Karpas-422 (cell line): ENCODE measurements around the gene ACOT9. TPM values are rescaled to one million over a fixed set of nuclear protein-coding genes. Genes with fewer than 3 reads are reported as not detected.

Experiments
- DNase-seq: peaks from one replicate; pipeline ENCODE4 v3.0.0-alpha.2; 2015
- H2AFZ ChIP-seq: fragments of 200-600 bp; sonication (generic); 2 replicates; pipeline ENCODE4 v1.6.1; 2014; ENCODE audit warnings: antibody characterized with exemption, low read length, mixed read lengths
- H3K27ac ChIP-seq: fragments of 200-600 bp; sonication (generic); 2 replicates; pipeline ENCODE4 v1.5.1; 2014; ENCODE audit warnings: mild to moderate bottlenecking, low read length, moderate library complexity
- H3K27me3 ChIP-seq: fragments of 200-600 bp; sonication (generic); 2 replicates; pipeline ENCODE4 v1.6.1; 2014; ENCODE audit warnings: low read length, mixed read lengths
- H3K36me3 ChIP-seq: fragments of 200-600 bp; sonication (generic); 2 replicates; pipeline ENCODE4 v1.6.1; 2014; ENCODE audit warnings: low read length, mixed read lengths; ENCODE audit not compliant: insufficient read depth
- H3K4me1 ChIP-seq: fragments of 200-600 bp; sonication (generic); 2 replicates; pipeline ENCODE4 v1.6.1; 2014; ENCODE audit warnings: mild to moderate bottlenecking, low read length, mixed read lengths
- H3K4me2 ChIP-seq: fragments of 200-600 bp; sonication (generic); 2 replicates; pipeline ENCODE4 v1.6.1; 2014; ENCODE audit warnings: low read length, low read depth, mild to moderate bottlenecking; ENCODE audit not compliant: poor library complexity, severe bottlenecking
- H3K4me3 ChIP-seq: fragments of 200-600 bp; sonication (generic); 2 replicates; pipeline ENCODE4 v1.5.1; 2014; ENCODE audit warnings: mild to moderate bottlenecking, antibody characterized with exemption, low read length, mixed read lengths
- H3K79me2 ChIP-seq: fragments of 200-600 bp; sonication (generic); 2 replicates; pipeline ENCODE4 v1.6.1; 2014; ENCODE audit warnings: mild to moderate bottlenecking, low read length, mixed read lengths
- H3K9ac ChIP-seq: fragments of 200-600 bp; sonication (generic); 2 replicates; pipeline ENCODE4 v1.6.0; 2014; ENCODE audit warnings: low read length
- H3K9me2 ChIP-seq: fragments of 200-600 bp; sonication (generic), shearing (Covaris generic); replicated peaks from 2 replicates; pipeline ENCODE4 v1.6.0; 2014; ENCODE audit warnings: mild to moderate bottlenecking, low read length, moderate library complexity; ENCODE audit not compliant: insufficient read depth
- H3K9me3 ChIP-seq: fragments of 300-700, 200-600 bp; sonication (generic); 2 replicates; pipeline ENCODE4 v1.6.1; 2014; ENCODE audit warnings: low read length, mixed read lengths
- H4K20me1 ChIP-seq: fragments of 200-600 bp; sonication (generic); 2 replicates; pipeline ENCODE4 v1.6.1; 2014; ENCODE audit warnings: mild to moderate bottlenecking, antibody characterized with exemption, low read length, low read depth; ENCODE audit not compliant: insufficient read depth
- total RNA-seq: library from RNA; depleted of rRNA; stranded (reverse); fragments of >200 nt; shearing (Covaris generic); gene quantifications from 2 replicates; pipeline ENCODE4 v1.2.3, GENCODE V29; 2014; ENCODE audit warnings: low replicate concordance

The ACOT9 gene
- total RNA-seq, 1 experiment from 2014 or later = 24.6 TPM

DNA sequence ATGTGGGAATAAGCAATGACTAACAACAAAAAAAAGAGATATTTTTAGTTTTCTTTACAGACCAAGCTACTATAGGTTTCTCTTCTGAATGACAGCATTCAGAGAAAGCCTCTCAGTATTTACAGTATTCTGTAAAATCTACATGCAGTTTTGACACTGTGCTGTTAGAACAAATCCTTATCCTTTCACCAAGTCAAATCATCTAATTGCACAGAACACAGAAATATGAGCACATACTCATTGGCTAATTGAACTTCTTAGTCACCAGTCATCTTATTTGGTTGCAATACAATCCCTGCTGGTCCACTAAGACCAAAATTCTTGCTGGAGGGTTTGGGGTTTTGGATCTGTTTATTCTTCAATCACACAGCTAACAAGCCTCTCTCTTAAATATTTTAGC, 5.7 kb downstream of the ACOT9 start:
- no peaks in the 10 kb centered on the region for H3K9me3 ChIP-seq
- no peak overlapping the region for H2AFZ ChIP-seq
- H4K20me1 ChIP-seq = no peaks in the 10 kb centered on the region
- H3K36me3 ChIP-seq = 0 out of 2 replicates have a peak, but pooled peaks cover 5% of the 10 kb centered on the region
- no peaks in the 10 kb centered on the region for H3K27me3 ChIP-seq
- H3K9ac ChIP-seq = no peak overlapping the region
- H3K4me1 ChIP-seq = peaks cover 17% of the 10 kb centered on the region
- no peaks in the 10 kb centered on the region for H3K9me2 ChIP-seq
- H3K79me2 ChIP-seq = peaks cover 65% of the 10 kb centered on the region
- no peak overlapping the region for H3K27ac ChIP-seq
- no peak for DNase-seq
- H3K4me2 ChIP-seq = no peak overlapping the region
- H3K4me3 ChIP-seq = no peak overlapping the region

DNA sequence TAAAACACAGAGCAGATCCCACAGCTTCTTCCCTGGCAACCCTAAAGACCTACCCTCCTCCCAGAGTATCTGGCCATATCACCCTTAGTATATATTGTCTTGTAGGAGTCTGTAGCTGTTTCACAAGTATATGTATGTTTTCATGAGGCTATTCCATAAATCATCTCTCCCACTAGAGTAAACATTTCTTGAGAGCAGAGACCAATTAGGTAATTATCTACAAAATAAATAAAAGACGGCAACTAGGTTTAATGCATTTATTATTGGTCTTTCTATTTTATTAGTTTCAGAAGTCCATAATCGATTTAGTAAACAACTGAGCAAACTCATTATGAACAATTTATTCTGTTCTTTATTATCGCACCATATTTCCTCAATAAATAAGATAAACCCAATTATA, 7.0 kb downstream of the ACOT9 start:
- H3K36me3 ChIP-seq = 0 out of 2 replicates have a peak, but pooled peaks cover 5% of the 10 kb centered on the region
- no peak overlapping the region for H3K9ac ChIP-seq
- no peak overlapping the region for H3K4me3 ChIP-seq
- no peak overlapping the region for H2AFZ ChIP-seq
- DNase-seq = no peak
- peaks cover 52% of the 10 kb centered on the region for H3K79me2 ChIP-seq
- no peak overlapping the region for H3K27ac ChIP-seq
- H3K4me1 ChIP-seq = peaks cover 6% of the 10 kb centered on the region
- H3K9me2 ChIP-seq = no peaks in the 10 kb centered on the region
- H3K4me2 ChIP-seq = no peak overlapping the region
- H3K9me3 ChIP-seq = no peaks in the 10 kb centered on the region
- H3K27me3 ChIP-seq = no peaks in the 10 kb centered on the region
- no peaks in the 10 kb centered on the region for H4K20me1 ChIP-seq

DNA sequence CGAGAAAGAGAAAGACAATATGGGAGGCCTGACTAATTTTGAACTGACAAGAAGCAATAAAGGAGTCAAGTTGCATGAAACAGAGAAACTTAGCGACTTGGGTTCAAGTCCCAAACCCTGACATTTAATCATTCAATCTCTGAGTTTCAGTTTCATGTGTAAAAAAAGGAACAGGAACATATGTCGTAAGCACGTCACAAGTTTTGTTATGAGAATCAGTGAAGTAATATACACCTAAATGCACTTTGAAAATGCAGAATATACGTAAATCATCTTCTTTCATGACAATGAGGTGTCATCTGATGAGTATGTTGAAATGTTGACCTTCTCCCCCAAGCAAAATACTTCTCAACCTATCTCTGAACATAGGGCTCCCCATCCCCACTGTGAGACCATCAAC, 10.4 kb downstream of the ACOT9 start:
- Histone ChIP-seq H3K27ac (no peak overlapping the region), H3K4me3 (no peak overlapping the region), H3K27me3 (no peaks in the 10 kb centered on the region), H3K9me3 (no peaks in the 10 kb centered on the region), H3K4me2 (no peak overlapping the region), H3K9me2 (no peaks in the 10 kb centered on the region), H3K79me2 (peaks cover 22% of the 10 kb centered on the region), H3K36me3 (0 out of 2 replicates have a peak, but pooled peaks cover 5% of the 10 kb centered on the region), H3K4me1 (peaks cover 6% of the 10 kb centered on the region), H3K9ac (no peak overlapping the region), H2AFZ (no peak overlapping the region), H4K20me1 (no peaks in the 10 kb centered on the region)
- DNase-seq = no peak

DNA sequence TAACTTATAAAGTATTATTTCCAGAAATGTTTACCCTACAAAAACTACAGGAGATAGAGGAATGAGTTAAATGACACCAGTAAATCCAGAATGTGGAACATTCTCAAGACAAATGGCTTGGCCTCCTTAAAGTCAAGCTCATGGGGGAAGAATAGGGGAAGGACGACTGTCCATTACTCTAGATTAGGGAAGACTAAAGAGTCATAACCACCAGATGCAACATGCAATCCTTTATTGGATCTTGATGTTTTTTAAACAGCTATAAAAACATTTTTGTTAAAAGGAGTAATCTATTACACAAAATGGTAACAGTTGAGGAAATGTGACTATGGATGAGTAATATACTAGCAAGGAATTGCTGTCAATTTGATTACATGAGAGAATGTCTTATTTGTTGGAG, 11.1 kb downstream of the ACOT9 start:
- no peak overlapping the region for H2AFZ ChIP-seq
- 0 out of 2 replicates have a peak, but pooled peaks cover 5% of the 10 kb centered on the region for H3K36me3 ChIP-seq
- H3K4me3 ChIP-seq = no peak overlapping the region
- no peak overlapping the region for H3K9ac ChIP-seq
- H3K27me3 ChIP-seq = no peaks in the 10 kb centered on the region
- no peak overlapping the region for H3K27ac ChIP-seq
- no peaks in the 10 kb centered on the region for H3K9me3 ChIP-seq
- H3K79me2 ChIP-seq = peaks cover 16% of the 10 kb centered on the region
- H3K4me1 ChIP-seq = peaks cover 6% of the 10 kb centered on the region
- no peaks in the 10 kb centered on the region for H3K9me2 ChIP-seq
- no peaks in the 10 kb centered on the region for H4K20me1 ChIP-seq
- no peak for DNase-seq
- H3K4me2 ChIP-seq = no peak overlapping the region

DNA sequence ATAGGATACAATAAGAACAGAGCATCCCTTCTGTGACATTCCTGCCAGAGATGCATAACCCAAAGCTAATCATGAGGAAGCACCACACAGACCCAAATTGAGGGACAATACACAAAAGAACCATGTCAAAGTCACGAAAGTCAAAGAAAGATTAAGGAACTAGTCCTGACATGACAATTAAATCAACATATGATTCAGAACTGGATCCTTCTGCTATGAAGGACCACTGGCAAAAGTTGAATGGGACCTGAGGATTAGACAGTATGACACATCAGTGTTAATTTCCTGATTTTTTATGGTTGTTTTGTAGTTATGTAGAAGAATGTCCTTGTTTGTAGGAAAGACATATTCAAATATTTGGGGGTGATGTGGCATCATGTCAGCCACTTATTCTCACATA, 13.9 kb downstream of the ACOT9 start:
- no peak overlapping the region for H3K4me3 ChIP-seq

DNA sequence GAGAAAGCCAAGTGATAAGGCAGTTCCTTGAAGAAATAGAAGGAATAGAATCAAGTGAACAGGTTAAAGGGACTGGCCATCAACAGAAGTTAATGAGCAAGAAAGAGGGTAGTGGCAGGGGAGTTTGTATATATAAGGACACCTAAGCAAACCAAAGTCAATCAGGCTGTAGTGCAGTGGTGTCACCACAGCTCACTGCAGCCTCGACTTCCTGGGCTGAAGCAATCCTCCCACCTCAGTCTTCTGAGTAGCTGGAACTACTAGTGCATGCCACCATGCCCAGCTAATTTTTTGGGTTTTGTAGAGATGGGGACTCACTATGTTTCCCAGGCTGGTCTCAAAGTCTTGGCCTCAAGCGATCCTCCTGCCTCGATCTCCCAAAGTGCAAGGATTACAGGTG, 15.9 kb downstream of the ACOT9 start:
- no peak overlapping the region for H3K27ac ChIP-seq
- no peaks in the 10 kb centered on the region for H3K36me3 ChIP-seq
- H3K79me2 ChIP-seq = no peaks in the 10 kb centered on the region
- no peaks in the 10 kb centered on the region for H3K9me2 ChIP-seq
- no peak overlapping the region for H3K4me3 ChIP-seq
- no peak overlapping the region for H3K4me2 ChIP-seq
- H3K9me3 ChIP-seq = no peaks in the 10 kb centered on the region
- no peak overlapping the region for H3K9ac ChIP-seq
- H2AFZ ChIP-seq = no peak overlapping the region
- no peaks in the 10 kb centered on the region for H4K20me1 ChIP-seq
- DNase-seq = no peak
- H3K4me1 ChIP-seq = no peaks in the 10 kb centered on the region
- no peaks in the 10 kb centered on the region for H3K27me3 ChIP-seq

More for the DNA sequence above, 13.9 kb downstream of the ACOT9 start:
- no peaks in the 10 kb centered on the region for H3K9me2 ChIP-seq
- DNase-seq = no peak
- H3K9me3 ChIP-seq = no peaks in the 10 kb centered on the region
- no peaks in the 10 kb centered on the region for H4K20me1 ChIP-seq
- H3K4me1 ChIP-seq = peaks cover 6% of the 10 kb centered on the region
- 0 out of 2 replicates have a peak, but pooled peaks cover 5% of the 10 kb centered on the region for H3K36me3 ChIP-seq
- H3K27me3 ChIP-seq = no peaks in the 10 kb centered on the region
- no peak overlapping the region for H3K27ac ChIP-seq
- H3K9ac ChIP-seq = no peak overlapping the region
- no peak overlapping the region for H3K4me2 ChIP-seq
- no peak overlapping the region for H2AFZ ChIP-seq
- no peaks in the 10 kb centered on the region for H3K79me2 ChIP-seq

DNA sequence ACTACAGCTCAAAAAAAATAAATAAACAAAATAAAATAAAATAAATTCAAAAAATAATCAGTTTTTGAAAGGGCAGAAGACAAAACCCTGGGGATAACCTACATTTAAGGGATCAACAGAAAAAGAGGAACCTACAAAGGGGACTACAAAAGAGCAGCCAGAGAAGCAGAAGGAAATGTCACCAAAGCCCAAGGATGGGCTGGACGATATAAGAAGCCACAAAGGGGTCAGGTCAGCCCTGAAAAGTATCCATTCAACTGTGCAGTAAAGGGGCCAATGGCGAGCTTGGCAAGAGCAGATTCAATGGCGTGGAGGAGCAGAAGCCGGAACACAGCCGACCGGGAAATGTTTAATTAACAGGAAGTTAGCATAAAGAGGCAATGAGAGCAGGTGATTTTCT, 16.9 kb downstream of the ACOT9 start:
- H3K9me2 ChIP-seq = no peaks in the 10 kb centered on the region
- H3K36me3 ChIP-seq = peaks cover 4% of the 10 kb centered on the region; the same call in 1 of the 2 replicates
- H2AFZ ChIP-seq = no peak overlapping the region
- H3K27ac ChIP-seq = no peak overlapping the region
- no peak overlapping the region for H3K4me2 ChIP-seq
- H3K9me3 ChIP-seq = no peaks in the 10 kb centered on the region
- no peak for DNase-seq
- H4K20me1 ChIP-seq = no peaks in the 10 kb centered on the region
- no peaks in the 10 kb centered on the region for H3K79me2 ChIP-seq
- no peaks in the 10 kb centered on the region for H3K4me1 ChIP-seq
- no peak overlapping the region for H3K4me3 ChIP-seq
- no peaks in the 10 kb centered on the region for H3K27me3 ChIP-seq
- no peak overlapping the region for H3K9ac ChIP-seq

DNA sequence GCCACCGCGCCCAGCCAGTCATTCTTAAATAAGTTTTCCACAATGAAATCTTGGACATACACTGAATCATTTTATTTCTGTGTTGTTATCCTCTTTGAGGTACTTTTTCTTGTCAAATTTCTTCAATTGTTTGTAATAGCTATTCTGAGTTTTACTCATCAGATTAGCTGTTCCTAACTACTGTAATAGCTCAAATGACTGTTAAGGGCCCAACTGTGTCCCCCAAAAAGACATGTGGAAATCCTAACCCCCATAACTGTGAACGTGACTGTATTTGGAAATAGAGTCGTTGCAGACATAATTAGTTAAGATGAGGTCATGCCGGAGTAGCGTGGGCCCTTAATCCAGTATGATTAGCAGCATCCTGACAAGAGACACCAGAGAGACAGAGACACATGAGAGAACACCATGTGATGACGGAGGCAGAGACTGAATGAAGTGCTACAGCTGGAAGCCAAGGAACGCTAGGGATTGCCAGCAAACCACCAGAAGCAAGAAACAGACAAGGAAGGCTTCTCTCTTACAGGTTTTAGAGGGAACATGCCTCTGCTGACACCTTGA, 22.9 kb downstream of the ACOT9 start:
- Histone ChIP-seq H3K4me2 (no peak overlapping the region), H3K9me3 (no peaks in the 10 kb centered on the region), H3K4me1 (no peaks in the 10 kb centered on the region), H3K9ac (no peak overlapping the region), H3K36me3 (peaks cover 4% of the 10 kb centered on the region; the same call in 1 of the 2 replicates), H3K79me2 (no peaks in the 10 kb centered on the region), H3K9me2 (no peaks in the 10 kb centered on the region), H3K27ac (no peak overlapping the region), H4K20me1 (no peaks in the 10 kb centered on the region), H2AFZ (no peak overlapping the region), H3K4me3 (no peak overlapping the region), H3K27me3 (no peaks in the 10 kb centered on the region)
- no peak for DNase-seq
